ENCODE measurements around the gene LTBP2. TPM values are rescaled to one million over a fixed set of nuclear protein-coding genes. Genes with fewer than 3 reads are reported as not detected.

LTBP2 gene
- total and polyA plus RNA-seq, 2 of the 13 experiments (the other 11 are each of a cell fraction or from before 2014, with no cell fraction given) = 0.20 to 0.41 TPM

DNA sequence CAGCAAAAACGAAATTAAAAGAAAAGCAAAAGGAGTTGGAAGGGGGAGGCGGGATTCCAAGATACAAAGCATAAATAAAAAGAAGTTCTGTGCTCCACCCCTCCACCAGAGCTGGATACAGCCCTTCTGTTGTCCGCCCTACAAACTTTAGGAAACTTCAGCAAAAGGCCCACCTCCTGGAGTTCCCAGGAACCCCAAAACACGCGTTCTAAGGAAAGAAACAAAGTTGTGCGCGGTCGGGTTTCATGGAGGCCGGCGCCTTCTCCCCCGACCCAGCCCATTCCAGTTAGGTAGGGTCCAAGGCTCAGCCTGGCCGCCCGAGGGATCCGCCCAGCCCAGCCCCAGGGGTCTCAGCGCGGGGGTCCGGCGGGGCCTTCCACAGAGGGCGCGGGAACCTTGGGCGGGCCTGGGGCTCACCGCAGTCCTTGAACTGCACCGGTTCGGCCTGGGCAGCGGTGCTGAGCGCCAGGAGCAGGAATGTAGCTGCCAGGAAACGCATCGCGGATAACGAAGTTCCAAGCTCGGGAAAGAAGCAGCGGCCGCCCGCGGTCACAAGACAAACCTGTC, 119.2 kb downstream of the LTBP2 start, which contains the start of gene NPC2 (continued):
- TF ChIP-seq, protein P1, sequence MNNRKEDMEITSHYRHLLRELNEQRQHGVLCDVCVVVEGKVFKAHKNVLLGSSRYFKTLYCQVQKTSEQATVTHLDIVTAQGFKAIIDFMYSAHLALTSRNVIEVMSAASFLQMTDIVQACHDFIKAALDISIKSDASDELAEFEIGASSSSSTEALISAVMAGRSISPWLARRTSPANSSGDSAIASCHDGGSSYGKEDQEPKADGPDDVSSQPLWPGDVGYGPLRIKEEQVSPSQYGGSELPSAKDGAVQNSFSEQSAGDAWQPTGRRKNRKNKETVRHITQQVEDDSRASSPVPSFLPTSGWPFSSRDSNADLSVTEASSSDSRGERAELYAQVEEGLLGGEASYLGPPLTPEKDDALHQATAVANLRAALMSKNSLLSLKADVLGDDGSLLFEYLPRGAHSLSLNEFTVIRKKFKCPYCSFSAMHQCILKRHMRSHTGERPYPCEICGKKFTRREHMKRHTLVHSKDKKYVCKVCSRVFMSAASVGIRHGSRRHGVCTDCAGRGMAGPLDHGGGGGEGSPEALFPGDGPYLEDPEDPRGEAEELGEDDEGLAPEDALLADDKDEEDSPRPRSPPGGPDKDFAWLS (CRISPR knock-in tag; IDR thresholded peaks at IDR 0.05; ENCODE audit: borderline replicate concordance) = no peak
- TF ChIP-seq SNAI1 (CRISPR knock-in tag; IDR thresholded peaks at IDR 0.05; ENCODE audit: borderline replicate concordance) (0 out of 2 replicates have a peak, but pooled peaks have one; percentile 57), ZNF569 (CRISPR knock-in tag; IDR thresholded peaks at IDR 0.05; ENCODE audit: borderline replicate concordance) (no peak), JUND (CRISPR knock-in tag; IDR thresholded peaks at IDR 0.05) (no peak), POLR2AphosphoS2 (IDR thresholded peaks at IDR 0.05; ENCODE audit: low read depth, low read length) (no peak), KLF9 (CRISPR knock-in tag; IDR thresholded peaks at IDR 0.05; ENCODE audit: low read depth) (no peak), ATF7-NPFF (CRISPR knock-in tag; IDR thresholded peaks at IDR 0.05; ENCODE audit: low read depth) (peak; percentile 58; the same call in 1 of the 2 replicates), EHMT2 (IDR thresholded peaks at IDR 0.05; ENCODE audit: borderline replicate concordance, low read depth, low read length) (no peak), ESRRA (CRISPR knock-in tag; IDR thresholded peaks at IDR 0.05; ENCODE audit: low read depth) (0 out of 2 replicates have a peak, but pooled peaks have one; percentile 23), ZNF605 (CRISPR knock-in tag; IDR thresholded peaks at IDR 0.05) (no peak), IRX3 (CRISPR knock-in tag; IDR thresholded peaks at IDR 0.05; ENCODE audit: borderline replicate concordance, low read depth) (no peak)
- TF ChIP-seq, protein P2, sequence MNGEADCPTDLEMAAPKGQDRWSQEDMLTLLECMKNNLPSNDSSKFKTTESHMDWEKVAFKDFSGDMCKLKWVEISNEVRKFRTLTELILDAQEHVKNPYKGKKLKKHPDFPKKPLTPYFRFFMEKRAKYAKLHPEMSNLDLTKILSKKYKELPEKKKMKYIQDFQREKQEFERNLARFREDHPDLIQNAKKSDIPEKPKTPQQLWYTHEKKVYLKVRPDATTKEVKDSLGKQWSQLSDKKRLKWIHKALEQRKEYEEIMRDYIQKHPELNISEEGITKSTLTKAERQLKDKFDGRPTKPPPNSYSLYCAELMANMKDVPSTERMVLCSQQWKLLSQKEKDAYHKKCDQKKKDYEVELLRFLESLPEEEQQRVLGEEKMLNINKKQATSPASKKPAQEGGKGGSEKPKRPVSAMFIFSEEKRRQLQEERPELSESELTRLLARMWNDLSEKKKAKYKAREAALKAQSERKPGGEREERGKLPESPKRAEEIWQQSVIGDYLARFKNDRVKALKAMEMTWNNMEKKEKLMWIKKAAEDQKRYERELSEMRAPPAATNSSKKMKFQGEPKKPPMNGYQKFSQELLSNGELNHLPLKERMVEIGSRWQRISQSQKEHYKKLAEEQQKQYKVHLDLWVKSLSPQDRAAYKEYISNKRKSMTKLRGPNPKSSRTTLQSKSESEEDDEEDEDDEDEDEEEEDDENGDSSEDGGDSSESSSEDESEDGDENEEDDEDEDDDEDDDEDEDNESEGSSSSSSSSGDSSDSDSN (CRISPR knock-in tag; IDR thresholded peaks at IDR 0.05) = peak; percentile 45
- TF ChIP-seq, protein P3, sequence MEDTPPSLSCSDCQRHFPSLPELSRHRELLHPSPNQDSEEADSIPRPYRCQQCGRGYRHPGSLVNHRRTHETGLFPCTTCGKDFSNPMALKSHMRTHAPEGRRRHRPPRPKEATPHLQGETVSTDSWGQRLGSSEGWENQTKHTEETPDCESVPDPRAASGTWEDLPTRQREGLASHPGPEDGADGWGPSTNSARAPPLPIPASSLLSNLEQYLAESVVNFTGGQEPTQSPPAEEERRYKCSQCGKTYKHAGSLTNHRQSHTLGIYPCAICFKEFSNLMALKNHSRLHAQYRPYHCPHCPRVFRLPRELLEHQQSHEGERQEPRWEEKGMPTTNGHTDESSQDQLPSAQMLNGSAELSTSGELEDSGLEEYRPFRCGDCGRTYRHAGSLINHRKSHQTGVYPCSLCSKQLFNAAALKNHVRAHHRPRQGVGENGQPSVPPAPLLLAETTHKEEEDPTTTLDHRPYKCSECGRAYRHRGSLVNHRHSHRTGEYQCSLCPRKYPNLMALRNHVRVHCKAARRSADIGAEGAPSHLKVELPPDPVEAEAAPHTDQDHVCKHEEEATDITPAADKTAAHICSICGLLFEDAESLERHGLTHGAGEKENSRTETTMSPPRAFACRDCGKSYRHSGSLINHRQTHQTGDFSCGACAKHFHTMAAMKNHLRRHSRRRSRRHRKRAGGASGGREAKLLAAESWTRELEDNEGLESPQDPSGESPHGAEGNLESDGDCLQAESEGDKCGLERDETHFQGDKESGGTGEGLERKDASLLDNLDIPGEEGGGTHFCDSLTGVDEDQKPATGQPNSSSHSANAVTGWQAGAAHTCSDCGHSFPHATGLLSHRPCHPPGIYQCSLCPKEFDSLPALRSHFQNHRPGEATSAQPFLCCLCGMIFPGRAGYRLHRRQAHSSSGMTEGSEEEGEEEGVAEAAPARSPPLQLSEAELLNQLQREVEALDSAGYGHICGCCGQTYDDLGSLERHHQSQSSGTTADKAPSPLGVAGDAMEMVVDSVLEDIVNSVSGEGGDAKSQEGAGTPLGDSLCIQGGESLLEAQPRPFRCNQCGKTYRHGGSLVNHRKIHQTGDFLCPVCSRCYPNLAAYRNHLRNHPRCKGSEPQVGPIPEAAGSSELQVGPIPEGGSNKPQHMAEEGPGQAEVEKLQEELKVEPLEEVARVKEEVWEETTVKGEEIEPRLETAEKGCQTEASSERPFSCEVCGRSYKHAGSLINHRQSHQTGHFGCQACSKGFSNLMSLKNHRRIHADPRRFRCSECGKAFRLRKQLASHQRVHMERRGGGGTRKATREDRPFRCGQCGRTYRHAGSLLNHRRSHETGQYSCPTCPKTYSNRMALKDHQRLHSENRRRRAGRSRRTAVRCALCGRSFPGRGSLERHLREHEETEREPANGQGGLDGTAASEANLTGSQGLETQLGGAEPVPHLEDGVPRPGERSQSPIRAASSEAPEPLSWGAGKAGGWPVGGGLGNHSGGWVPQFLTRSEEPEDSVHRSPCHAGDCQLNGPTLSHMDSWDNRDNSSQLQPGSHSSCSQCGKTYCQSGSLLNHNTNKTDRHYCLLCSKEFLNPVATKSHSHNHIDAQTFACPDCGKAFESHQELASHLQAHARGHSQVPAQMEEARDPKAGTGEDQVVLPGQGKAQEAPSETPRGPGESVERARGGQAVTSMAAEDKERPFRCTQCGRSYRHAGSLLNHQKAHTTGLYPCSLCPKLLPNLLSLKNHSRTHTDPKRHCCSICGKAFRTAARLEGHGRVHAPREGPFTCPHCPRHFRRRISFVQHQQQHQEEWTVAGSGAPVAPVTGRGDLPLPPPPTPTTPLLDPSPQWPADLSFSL (CRISPR knock-in tag; IDR thresholded peaks at IDR 0.05) = no peak

Data from HepG2 (cell line).